ENCODE data around the gene MBD3L4. TPM values are rescaled to one million over a fixed set of nuclear protein-coding genes. Genes with fewer than 3 reads are reported as not detected.
"Not testable (repeated sequence)": the region's sequence is repeated elsewhere in the genome, so short reads cannot be mapped to it uniquely, and the experiment has no call there.

MBD3L4 gene
- total RNA-seq, 1 experiment from 2014 or later = not detected

- Histone ChIP-seq H3K27me3 (ENCODE audit: low read length) (no peaks in the 10 kb centered on the region), H2AFZ (ENCODE audit: low read length) (peak overlapping the region; percentile 62), H3F3A (ENCODE audit: low read length, unreplicated experiment) (no peaks in the 10 kb centered on the region), H3K9me2 (replicated peaks; ENCODE audit: low read length) (no peaks in the 10 kb centered on the region), H3K4me1 (ENCODE audit: insufficient read depth, low read length) (peaks cover 6% of the 10 kb centered on the region; the same call in 1 of the 2 replicates), H3K9me3 (ENCODE audit: low read length) (no peaks in the 10 kb centered on the region), H3K4me3 (ENCODE audit: low read length) (peak overlapping the region; percentile 33; the same call in 1 of the 2 replicates), H3K4me2 (ENCODE audit: low read length) (peak overlapping the region; percentile 29), H4K20me1 (ENCODE audit: low read length) (no peaks in the 10 kb centered on the region), H3K27ac (ENCODE audit: low read length) (no peak overlapping the region), H3K36me3 (ENCODE audit: low read depth, low read length) (peaks cover 19% of the 10 kb centered on the region), H3K79me2 (ENCODE audit: low read length) (peaks cover 18% of the 10 kb centered on the region), H3K9ac (ENCODE audit: low read length) (no peak overlapping the region)
- TF ChIP-seq EZH2phosphoT487 (IDR thresholded peaks at IDR 0.05; ENCODE audit: borderline replicate concordance, low read length) (no peak), EZH2 (IDR thresholded peaks at IDR 0.05; ENCODE audit: low read length, unreplicated experiment) (no peak)
- TF ChIP-seq, protein P1, sequence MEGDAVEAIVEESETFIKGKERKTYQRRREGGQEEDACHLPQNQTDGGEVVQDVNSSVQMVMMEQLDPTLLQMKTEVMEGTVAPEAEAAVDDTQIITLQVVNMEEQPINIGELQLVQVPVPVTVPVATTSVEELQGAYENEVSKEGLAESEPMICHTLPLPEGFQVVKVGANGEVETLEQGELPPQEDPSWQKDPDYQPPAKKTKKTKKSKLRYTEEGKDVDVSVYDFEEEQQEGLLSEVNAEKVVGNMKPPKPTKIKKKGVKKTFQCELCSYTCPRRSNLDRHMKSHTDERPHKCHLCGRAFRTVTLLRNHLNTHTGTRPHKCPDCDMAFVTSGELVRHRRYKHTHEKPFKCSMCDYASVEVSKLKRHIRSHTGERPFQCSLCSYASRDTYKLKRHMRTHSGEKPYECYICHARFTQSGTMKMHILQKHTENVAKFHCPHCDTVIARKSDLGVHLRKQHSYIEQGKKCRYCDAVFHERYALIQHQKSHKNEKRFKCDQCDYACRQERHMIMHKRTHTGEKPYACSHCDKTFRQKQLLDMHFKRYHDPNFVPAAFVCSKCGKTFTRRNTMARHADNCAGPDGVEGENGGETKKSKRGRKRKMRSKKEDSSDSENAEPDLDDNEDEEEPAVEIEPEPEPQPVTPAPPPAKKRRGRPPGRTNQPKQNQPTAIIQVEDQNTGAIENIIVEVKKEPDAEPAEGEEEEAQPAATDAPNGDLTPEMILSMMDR (conservative IDR thresholded peaks at IDR 0.05; ENCODE audit: low read depth, low read length) = no peak
- CTCF ChIA-PET = no interaction called here
- POLR2A ChIA-PET (ENCODE audit: unreplicated experiment) = interaction anchor here (0.7 to 1.2 kb wide), 3 partner anchors 31 to 731 kb away, joined by 7 to 16 read pairs (median 10); no protein-coding TSS in a partner anchor
- DNase-seq (no peak), ATAC-seq (no peak)
- BruUV-seq (replicated peaks) = no TSS peak
- intact Hi-C loops (cut with micrococcal nuclease) = no loop called here
Measured at GRCh38 chr19:7068599-7068998, 28.6 kb upstream of the MBD3L4 start.

GRCh38 chr19:7067716-7068115 lies 27.7 kb upstream of the MBD3L4 start:
- intact Hi-C loops (cut with micrococcal nuclease) = no loop called here
- H3K4me3 ChIP-seq (ENCODE audit: low read length) = no peak overlapping the region

DNA sequence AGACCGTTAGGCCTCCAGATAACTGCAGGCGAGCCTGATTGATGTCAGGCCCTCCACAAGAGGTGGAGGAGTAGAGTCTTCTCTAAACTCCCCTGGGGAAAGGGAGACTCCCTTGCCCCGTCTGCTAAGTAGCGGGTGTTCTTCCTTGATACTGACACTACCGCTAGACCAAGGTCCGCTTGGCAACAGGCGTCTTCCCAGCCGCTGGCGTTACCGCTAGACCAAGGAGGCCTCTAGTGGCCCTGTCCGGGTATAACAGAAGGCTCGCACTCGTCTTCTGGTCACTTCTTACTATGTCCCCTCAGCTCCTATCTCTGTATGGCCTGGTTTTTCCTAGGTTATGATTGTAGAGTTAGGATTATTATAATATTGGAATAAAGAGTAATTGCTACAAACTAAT lies 27.1 kb upstream of the MBD3L4 start:
- CTCF ChIA-PET; intact Hi-C loops (cut with micrococcal nuclease): not testable (repeated sequence)
- peaks cover 18% of the 10 kb centered on the region for H3K79me2 ChIP-seq (ENCODE audit: low read length)

More at GRCh38 chr19:7067716-7068115, 27.7 kb upstream of the MBD3L4 start:
- Histone ChIP-seq H3K79me2 (ENCODE audit: low read length) (peaks cover 18% of the 10 kb centered on the region), H3K36me3 (ENCODE audit: low read depth, low read length) (peaks cover 13% of the 10 kb centered on the region), H4K20me1 (ENCODE audit: low read length) (no peaks in the 10 kb centered on the region), H2AFZ (ENCODE audit: low read length) (no peak overlapping the region), H3K9ac (ENCODE audit: low read length) (no peak overlapping the region), H3K9me3 (ENCODE audit: low read length) (no peaks in the 10 kb centered on the region), H3K4me1 (ENCODE audit: insufficient read depth, low read length) (peaks cover 6% of the 10 kb centered on the region; the same call in 1 of the 2 replicates), H3K27me3 (ENCODE audit: low read length) (no peaks in the 10 kb centered on the region), H3F3A (ENCODE audit: low read length, unreplicated experiment) (no peaks in the 10 kb centered on the region), H3K27ac (ENCODE audit: low read length) (no peak overlapping the region), H3K9me2 (replicated peaks; ENCODE audit: low read length) (no peaks in the 10 kb centered on the region), H3K4me2 (ENCODE audit: low read length) (no peak overlapping the region)
- POLR2A ChIA-PET (ENCODE audit: unreplicated experiment) = interaction anchor here (0.6 kb wide), 1 partner anchor 34 kb away, joined by 3 read pairs; no protein-coding TSS in a partner anchor
- ATAC-seq (no peak), DNase-seq (no peak)
- BruUV-seq (replicated peaks) = no TSS peak
- TF ChIP-seq EZH2 (IDR thresholded peaks at IDR 0.05; ENCODE audit: low read length, unreplicated experiment) (no peak), EZH2phosphoT487 (IDR thresholded peaks at IDR 0.05; ENCODE audit: borderline replicate concordance, low read length) (no peak)
- TF ChIP-seq, protein P1 (conservative IDR thresholded peaks at IDR 0.05; ENCODE audit: low read depth, low read length) = no peak
- CTCF ChIA-PET = no interaction called here

More for the DNA sequence above, 27.1 kb upstream of the MBD3L4 start:
- not testable (repeated sequence) for H3K4me1 ChIP-seq (ENCODE audit: insufficient read depth, low read length); H3K27ac ChIP-seq (ENCODE audit: low read length); H3K9me3 ChIP-seq (ENCODE audit: low read length); DNase-seq; H3K36me3 ChIP-seq (ENCODE audit: low read depth, low read length); BruUV-seq (replicated peaks); H3K4me3 ChIP-seq (ENCODE audit: low read length); H3K27me3 ChIP-seq (ENCODE audit: low read length); H2AFZ ChIP-seq (ENCODE audit: low read length); H3K9me2 ChIP-seq (replicated peaks; ENCODE audit: low read length); ATAC-seq; H3F3A ChIP-seq (ENCODE audit: low read length, unreplicated experiment); H3K4me2 ChIP-seq (ENCODE audit: low read length); H4K20me1 ChIP-seq (ENCODE audit: low read length); H3K9ac ChIP-seq (ENCODE audit: low read length)
- POLR2A ChIA-PET (ENCODE audit: unreplicated experiment) = interaction anchor here (0.6 kb wide), 1 partner anchor 35 kb away, joined by 3 read pairs; no protein-coding TSS in a partner anchor

All from PC-3 (cell line).